Lower leg skin (tissue), 3 donors: Measurements from ENCODE around the gene ZBTB7C.

Source experiments
- POLR2A ChIP-seq, 2 donors: fragments of 450-650 bp; IDR thresholded peaks; one replicate each; pipeline ENCODE4 v1.6.1; 2016 to 2017; ENCODE audit warnings: antibody characterized with exemption in 2 of 2, mild to moderate bottlenecking in 1 of 2, moderate library complexity in 1 of 2
- TF ChIP-seq, protein P1 (sequence below), 3 donors: fragments of 450-650 bp; IDR thresholded peaks; one replicate each; pipeline ENCODE4 v1.5.1; 2016; ENCODE audit warnings: antibody characterized with exemption in 3 of 3, mild to moderate bottlenecking in 3 of 3, moderate library complexity in 2 of 3

DNA sequence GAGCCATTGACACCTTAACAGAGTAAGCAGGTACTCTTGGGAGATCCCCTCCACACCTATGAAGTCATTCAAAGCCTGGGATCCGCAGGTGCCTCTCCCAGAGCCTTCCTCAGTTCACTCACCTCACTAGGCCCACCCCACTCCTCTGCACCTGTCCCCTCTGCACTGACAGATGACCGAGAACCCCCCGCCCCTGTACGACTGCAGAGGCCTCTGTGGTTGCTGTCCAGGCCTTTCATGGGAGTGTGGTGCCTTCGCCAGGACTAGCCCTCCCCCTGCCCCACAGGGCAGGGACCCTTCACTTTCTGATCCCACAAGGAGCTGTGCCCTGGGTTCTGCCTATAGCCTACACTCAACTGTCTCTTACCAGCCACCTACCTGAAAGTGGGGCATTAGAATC is 238.5 kb downstream of the ZBTB7C start:
- TF ChIP-seq, protein P1, sequence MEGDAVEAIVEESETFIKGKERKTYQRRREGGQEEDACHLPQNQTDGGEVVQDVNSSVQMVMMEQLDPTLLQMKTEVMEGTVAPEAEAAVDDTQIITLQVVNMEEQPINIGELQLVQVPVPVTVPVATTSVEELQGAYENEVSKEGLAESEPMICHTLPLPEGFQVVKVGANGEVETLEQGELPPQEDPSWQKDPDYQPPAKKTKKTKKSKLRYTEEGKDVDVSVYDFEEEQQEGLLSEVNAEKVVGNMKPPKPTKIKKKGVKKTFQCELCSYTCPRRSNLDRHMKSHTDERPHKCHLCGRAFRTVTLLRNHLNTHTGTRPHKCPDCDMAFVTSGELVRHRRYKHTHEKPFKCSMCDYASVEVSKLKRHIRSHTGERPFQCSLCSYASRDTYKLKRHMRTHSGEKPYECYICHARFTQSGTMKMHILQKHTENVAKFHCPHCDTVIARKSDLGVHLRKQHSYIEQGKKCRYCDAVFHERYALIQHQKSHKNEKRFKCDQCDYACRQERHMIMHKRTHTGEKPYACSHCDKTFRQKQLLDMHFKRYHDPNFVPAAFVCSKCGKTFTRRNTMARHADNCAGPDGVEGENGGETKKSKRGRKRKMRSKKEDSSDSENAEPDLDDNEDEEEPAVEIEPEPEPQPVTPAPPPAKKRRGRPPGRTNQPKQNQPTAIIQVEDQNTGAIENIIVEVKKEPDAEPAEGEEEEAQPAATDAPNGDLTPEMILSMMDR (IDR thresholded peaks at IDR 0.05): no peak
- no peak for TF ChIP-seq POLR2A (IDR thresholded peaks at IDR 0.05)
